CD4-positive, alpha-beta T cell treated with Interleukin-21 for 1 hour (primary cell): ENCODE results near the gene ZNF883.
"Not testable (repeated sequence)": the region's sequence is repeated elsewhere in the genome, so short reads cannot be mapped to it uniquely, and the experiment has no call there.

ENCODE experiments used
- DNase-seq: peaks from one replicate; pipeline ENCODE4 v3.0.0-alpha.2; 2020

Gene ZNF883

DNA sequence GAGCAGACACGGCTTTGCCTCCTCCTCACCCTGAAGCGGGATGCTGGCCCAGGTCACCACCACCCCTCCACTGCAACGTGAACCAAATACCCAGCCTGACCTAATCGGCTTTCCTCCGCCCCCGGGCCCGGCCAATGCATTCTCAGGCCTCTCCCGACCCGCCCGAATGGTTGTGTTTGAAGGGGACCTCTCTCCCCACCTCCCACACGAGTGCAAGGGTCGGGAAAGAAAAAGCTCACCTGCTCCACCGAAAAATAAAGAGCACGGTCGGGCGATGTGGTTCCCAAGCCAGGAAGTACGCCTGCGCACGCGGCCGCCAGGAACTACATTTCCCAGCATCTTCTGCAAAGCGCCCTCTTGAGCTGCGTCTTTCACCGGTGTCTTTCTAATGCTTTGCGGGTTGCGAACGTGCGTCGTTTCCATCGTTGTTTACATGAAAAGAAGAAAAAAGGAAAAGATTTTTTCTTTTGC, at the start of gene ZNF883:
Gene ZNF883, minus strand, starts transcription at position 282 of the 471 bp plus-strand sequence.
- DNase-seq = peak; percentile 37

DNA sequence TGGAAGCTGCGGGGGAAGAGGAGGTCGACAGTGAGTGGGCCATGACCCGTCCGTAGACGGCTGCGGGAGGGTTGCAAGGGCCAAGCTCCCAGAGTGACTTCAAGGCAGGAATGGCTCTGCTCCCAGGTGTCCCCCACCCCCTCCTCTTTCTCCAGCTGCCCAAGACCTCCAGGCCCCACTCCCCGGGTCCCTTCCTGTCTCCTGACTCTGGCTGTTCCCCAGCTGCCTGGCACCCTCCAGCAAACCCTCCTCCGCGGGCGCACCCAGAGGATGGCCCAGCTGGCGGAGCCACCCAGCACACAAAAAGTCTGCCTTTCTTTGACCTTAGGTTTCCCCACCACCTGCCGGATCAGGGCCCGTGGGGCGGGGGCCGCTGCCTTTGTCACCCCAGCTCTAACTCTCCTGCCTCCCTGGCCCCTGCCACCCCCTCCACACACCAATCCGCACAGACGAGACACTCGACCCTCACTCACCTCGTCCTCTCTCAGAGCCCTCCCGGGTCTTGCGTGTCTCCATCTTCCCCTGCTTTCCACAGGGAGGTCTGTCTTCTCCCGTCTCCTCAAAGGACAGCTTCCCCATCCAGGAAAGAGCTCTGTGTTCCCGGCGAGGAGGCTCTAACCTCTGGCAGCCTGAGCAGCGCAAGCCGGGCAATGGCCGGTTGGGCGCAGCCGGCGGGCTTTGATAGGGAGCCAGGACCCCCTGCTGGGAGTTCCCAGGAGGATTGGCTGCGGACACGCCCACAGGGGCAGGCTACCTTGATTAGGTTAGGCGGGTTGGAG, 49.3 kb upstream of the ZNF883 start:
- not testable (repeated sequence) for DNase-seq

DNA sequence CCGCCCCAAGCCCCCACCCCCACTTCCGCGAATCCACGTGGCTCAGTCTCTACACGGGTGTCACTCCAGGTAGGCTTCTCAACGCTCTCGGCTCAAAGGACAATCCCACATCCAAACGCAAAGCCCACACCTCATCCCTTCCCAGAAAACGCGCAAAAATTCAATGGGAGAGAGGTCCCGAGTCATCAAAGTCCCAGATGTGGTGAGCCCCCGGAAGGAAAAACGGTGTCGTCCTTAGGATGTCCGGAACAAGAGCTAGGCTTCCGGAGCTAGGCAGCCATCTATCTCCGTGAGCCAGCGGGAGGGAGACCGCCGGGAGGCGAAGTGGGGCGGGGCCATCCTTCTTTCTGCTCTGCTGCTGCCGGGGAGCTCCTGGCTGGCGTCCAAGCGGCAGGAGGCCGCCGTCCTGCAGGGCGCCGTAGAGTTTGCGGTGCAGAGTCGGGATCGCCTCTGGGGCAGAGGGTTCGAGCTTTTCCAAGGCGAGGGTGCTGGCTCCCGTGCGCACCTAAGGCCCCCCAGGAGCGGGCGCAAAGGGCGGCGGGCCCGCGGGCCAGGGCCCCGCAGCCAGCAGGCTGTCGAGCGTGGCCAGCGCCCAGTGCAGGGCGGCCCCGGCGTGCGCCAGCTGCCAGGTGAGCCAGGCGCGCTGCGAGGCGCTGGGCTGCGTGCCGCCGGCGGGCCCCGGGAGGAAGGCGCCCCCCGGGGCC, 47.7 kb upstream of the ZNF883 start:
- DNase-seq = peak; percentile 8

DNA sequence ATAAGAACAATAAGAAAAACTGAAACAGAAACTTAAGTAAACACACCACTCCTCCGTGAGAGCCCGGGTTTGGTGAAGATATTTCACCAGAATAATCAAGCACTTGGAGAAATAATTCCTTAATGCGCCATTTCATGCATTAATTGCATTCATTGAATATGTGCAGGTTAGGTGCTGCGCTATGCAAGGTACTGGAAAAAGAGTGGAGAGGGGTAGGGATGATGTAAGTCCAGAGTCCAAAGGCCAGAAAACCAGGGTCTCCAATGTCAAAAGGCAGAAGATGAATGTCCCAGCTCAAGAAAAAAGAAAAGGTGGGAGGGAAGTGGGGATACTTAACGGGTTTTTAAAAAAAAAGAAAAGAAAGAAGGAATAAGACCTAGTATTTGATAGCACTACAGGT, 45.2 kb upstream of the ZNF883 start:
- no peak for DNase-seq

- DNase-seq = peak; percentile 78
Measured at GRCh38 chr9:113056191-113057106, 44.5 kb upstream of the ZNF883 start, which contains the start of gene ZFP37. Gene ZFP37, minus strand, starts transcription at chr9:113056724. Its CDS starts 36 bp downstream, at chr9:113056688.

- DNase-seq = no peak
Measured at GRCh38 chr9:113042884-113043657, 31.1 kb upstream of the ZNF883 start.

DNA sequence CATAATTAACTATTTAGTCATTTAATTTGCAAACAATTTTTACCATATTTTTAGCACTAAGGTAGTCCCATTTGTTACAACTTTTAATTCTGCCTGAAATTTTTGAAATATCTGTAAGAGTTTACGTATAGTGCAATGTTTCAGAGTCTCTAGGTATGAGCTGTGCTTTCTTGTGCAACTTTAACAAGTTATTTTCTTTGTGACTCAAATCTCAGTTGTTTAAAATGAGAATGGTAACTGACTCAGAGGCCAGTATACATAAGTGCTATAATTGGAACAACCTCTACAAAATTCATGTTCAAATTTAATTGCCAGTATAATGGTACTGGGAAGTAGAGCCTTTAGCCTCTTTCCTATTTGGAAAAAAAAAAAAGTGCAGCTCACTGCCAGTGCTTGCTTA, 14.2 kb upstream of the ZNF883 start:
- DNase-seq = no peak

- DNase-seq = no peak
Measured at GRCh38 chr9:113018247-113018646, 6.3 kb upstream of the ZNF883 start.

GRCh38 chr9:113012492-113012891, 500 bp upstream of the ZNF883 start:
- no peak for DNase-seq

DNA sequence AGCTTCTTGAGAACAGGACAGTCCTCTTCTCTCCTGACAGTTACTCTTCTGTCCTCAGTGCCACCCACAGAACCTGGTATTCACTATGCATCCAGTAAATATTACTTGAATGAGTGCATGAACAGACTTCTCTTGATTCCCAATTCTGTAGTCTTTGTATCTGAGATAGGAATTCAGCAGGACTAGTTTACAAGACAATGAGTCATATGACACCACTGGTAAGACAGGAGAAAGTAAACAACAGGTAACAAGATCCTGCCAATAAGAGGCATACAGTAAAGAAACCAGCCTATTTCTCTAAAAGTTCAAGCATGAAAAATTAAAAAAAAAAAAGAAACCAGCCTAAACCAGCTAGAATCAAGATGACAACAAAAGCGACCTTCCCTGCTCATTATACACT, 6.2 kb downstream of the ZNF883 start:
- no peak for DNase-seq

DNA sequence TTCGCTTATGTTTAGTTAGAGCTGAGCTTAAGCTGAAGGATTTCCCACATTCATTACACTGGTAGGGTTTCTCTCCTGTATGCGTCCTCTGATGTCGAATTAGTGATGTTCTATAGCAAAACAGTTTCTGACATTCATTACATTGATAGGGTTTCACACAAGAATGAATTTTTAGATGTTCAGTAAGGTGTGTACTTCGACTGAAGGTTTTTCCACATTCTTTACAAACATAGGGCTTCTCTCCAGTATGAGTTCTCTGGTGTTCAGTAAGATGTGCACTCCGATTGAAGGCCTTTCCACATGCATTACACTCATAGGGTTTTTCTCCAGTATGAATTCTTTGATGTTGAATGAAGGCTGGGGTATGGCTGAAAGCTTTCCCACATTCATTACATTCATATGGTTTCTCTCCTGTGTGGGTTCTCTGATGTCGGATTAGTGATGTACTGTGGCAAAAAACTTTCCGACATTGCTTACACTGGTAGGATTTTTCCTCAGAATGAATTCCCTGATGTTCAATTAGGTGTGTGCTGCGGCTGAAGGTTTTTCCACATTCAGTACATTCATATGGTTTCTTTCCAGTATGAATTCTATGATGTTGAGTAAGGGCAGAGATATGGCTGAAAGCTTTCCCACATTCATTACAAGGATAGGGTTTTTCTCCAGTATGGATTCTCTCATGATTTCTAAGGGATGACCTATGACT, 14.6 kb downstream of the ZNF883 start:
- no peak for DNase-seq

DNA sequence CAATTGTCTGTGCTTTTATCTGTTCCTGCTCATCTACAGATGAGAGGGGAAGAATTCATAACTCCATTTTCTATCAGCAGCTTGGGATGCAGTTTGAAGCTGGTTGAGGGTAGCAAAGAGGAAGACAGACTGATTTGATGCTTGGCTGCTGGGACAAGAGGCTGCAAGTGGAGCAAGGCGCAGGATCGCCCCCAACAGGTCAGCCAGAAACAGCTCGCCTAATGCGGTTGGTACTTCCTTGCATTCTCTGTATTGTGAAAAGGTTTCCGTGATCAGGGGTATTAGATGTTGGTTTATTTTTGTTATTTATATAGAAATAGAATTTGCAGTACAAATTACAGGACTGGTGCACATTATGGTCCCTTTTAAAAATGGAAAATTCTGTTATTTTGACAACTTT, 40.6 kb downstream of the ZNF883 start:
- no peak for DNase-seq

DNA sequence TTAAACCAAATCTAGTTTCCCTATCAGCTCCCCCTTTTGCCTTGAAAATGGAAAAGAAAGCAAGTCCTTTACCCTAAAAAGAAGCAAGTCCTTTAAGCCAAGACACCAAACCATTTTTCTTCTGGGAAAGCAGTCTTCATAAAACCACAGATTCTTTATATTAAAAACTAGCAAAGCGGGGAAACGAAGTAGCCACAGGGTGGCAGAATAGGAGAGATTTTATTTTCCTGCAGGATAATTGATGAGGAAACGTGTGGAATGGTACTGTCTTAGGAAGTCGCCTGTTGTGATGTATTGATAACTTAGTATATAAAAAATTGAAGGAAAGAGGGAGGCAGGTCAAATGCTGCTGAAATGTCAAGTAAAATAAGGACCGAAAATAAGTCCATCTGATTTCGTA, 41.1 kb downstream of the ZNF883 start:
- no peak for DNase-seq

- DNase-seq = no peak
Measured at GRCh38 chr9:112969730-112970129, 42.3 kb downstream of the ZNF883 start.

DNA sequence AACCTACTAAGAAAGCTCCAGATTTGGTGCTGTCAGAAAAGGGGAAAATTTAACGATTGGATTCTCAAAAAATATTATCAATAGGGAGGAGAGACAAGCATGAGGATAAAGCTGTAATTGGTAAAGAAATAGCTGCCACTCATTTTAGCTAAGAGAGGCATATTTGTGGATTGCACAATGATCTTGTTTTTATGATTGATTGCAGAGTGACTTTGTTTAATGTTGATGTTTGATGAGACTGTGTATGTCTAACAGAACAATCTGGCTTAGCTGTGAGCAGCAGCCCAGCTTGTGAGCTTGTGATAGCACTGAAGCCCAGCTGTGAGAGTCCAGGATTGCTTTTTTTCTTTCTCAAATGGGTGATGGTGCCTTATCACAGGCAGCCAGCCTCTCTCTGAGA, 56.4 kb downstream of the ZNF883 start:
- DNase-seq = no peak

GRCh38 chr9:112945620-112946208, 66.3 kb downstream of the ZNF883 start:
- no peak for DNase-seq

GRCh38 chr9:112939418-112939817, 72.6 kb downstream of the ZNF883 start:
- DNase-seq = no peak

- no peak for DNase-seq
Measured at GRCh38 chr9:112933696-112934095, 78.3 kb downstream of the ZNF883 start.

- peak; percentile 1 for DNase-seq
Measured at GRCh38 chr9:112925058-112925641, 86.8 kb downstream of the ZNF883 start.

GRCh38 chr9:112921549-112921948, 90.4 kb downstream of the ZNF883 start:
- DNase-seq = no peak

- DNase-seq = no peak
Measured at GRCh38 chr9:112917987-112918362, 94.0 kb downstream of the ZNF883 start.
